GM18526 (cell line): Measurements from ENCODE around the gene CSK.

Experiments used
- POLR2A ChIP-seq: IDR thresholded peaks from 3 replicates; pipeline ENCODE4 v1.6.1; 2011; ENCODE audit not compliant: insufficient read length; ENCODE audit errors: extremely low read depth

Gene CSK

GRCh38 chr15:74835312-74835823 is 53.5 kb downstream of the CSK start:
- no peak for TF ChIP-seq POLR2A

GRCh38 chr15:74836846-74837245 is 55.0 kb downstream of the CSK start:
- TF ChIP-seq POLR2A = no peak

- no peak for TF ChIP-seq POLR2A
Measured at GRCh38 chr15:74837482-74838136, 55.7 kb downstream of the CSK start.

GRCh38 chr15:74838137-74838516 is 56.2 kb downstream of the CSK start:
- TF ChIP-seq POLR2A = no peak

- TF ChIP-seq POLR2A = no peak
Measured at GRCh38 chr15:74838746-74839525, 57.1 kb downstream of the CSK start.

- TF ChIP-seq POLR2A = no peak
Measured at GRCh38 chr15:74839526-74840395, 57.9 kb downstream of the CSK start.

- no peak for TF ChIP-seq POLR2A
Measured at GRCh38 chr15:74840851-74841775, 59.2 kb downstream of the CSK start.

- TF ChIP-seq POLR2A = no peak
Measured at GRCh38 chr15:74841891-74842373, 60.1 kb downstream of the CSK start.

- peak; percentile 51 for TF ChIP-seq POLR2A
Measured at GRCh38 chr15:74842581-74843444, 60.9 kb downstream of the CSK start, which contains the start of gene ULK3. Gene ULK3, minus strand, starts transcription at chr15:74843156. Its CDS starts 51 bp downstream, at chr15:74843105.

- TF ChIP-seq POLR2A = no peak
Measured at GRCh38 chr15:74843445-74843828, 61.6 kb downstream of the CSK start.

GRCh38 chr15:74843891-74844299 is 62.0 kb downstream of the CSK start:
- TF ChIP-seq POLR2A = no peak

- no peak for TF ChIP-seq POLR2A
Measured at GRCh38 chr15:74844319-74845207, 62.7 kb downstream of the CSK start.
